Fibroblast of lung (primary cell): ENCODE results near the gene NDUFS7. TPM values are rescaled to one million over a fixed set of nuclear protein-coding genes. Genes with fewer than 3 reads are reported as not detected.
A peak's percentile ranks its signal among the peaks of the same experiment; 100 is the strongest.
"Not testable (repeated sequence)": the region's sequence is repeated elsewhere in the genome, so short reads cannot be mapped to it uniquely, and the experiment has no call there.

Experiments used
- DNase-seq, 2 donors: peaks; one replicate each; pipeline versions ENCODE4 v3.0.0 to v3.0.0-alpha.2; 2010; ENCODE audit warnings: low read depth in 2 of 2
- H2AFZ ChIP-seq: 2 replicates; pipeline ENCODE4 v1.5.1; 2012; ENCODE audit warnings: low read length, control low read depth, inconsistent platforms
- H3K27ac ChIP-seq: 2 replicates; pipeline ENCODE4 v1.5.1; 2011; ENCODE audit warnings: low read length, control low read depth; ENCODE audit not compliant: insufficient read depth
- H3K27me3 ChIP-seq: 2 replicates; pipeline ENCODE4 v1.5.1; 2011; ENCODE audit warnings: mild to moderate bottlenecking, low read length; ENCODE audit not compliant: control insufficient read depth, insufficient read depth
- H3K36me3 ChIP-seq: 2 replicates; pipeline ENCODE4 v1.5.1; 2011; ENCODE audit warnings: low read length; ENCODE audit not compliant: control insufficient read depth, insufficient read depth
- H3K4me1 ChIP-seq: 2 replicates; pipeline ENCODE4 v1.5.1; 2011; ENCODE audit warnings: low read length; ENCODE audit not compliant: control insufficient read depth, insufficient read depth; ENCODE audit errors: extremely low read depth
- H3K4me2 ChIP-seq: 2 replicates; pipeline ENCODE4 v1.5.1; 2011; ENCODE audit warnings: low read length, control low read depth; ENCODE audit not compliant: insufficient read depth; ENCODE audit errors: extremely low read depth
- H3K4me3 ChIP-seq, 4 experiments: fragments of 200-600 bp in 1 of 4; sonication (generic) in 1 of 4; replicated peaks in 1 of 4; 2 replicates each; pipeline ENCODE4 v1.5.1; 2011 to 2016; ENCODE audit warnings: low read length in 4 of 4, low read depth in 3 of 4, mild to moderate bottlenecking in 3 of 4, control low read depth in 2 of 4, inconsistent platforms in 1 of 4, mixed read lengths in 1 of 4; ENCODE audit not compliant: insufficient read depth in 1 of 4; ENCODE audit errors: control extremely low read depth in 1 of 4
- H3K79me2 ChIP-seq: 2 replicates; pipeline ENCODE4 v1.5.1; 2012; ENCODE audit warnings: mild to moderate bottlenecking, low read length, inconsistent platforms; ENCODE audit not compliant: control insufficient read depth, insufficient read depth
- H3K9ac ChIP-seq: 2 replicates; pipeline ENCODE4 v1.5.1; 2011; ENCODE audit warnings: mild to moderate bottlenecking, low read length, control low read depth; ENCODE audit not compliant: insufficient read depth
- H3K9me3 ChIP-seq: 2 replicates; pipeline ENCODE4 v1.5.1; 2012; ENCODE audit warnings: low read depth, low read length; ENCODE audit not compliant: control insufficient read depth, insufficient read depth
- H4K20me1 ChIP-seq: 2 replicates; pipeline ENCODE4 v1.5.1; 2011; ENCODE audit warnings: low read length; ENCODE audit not compliant: control insufficient read depth, insufficient read depth; ENCODE audit errors: extremely low read depth
- EZH2 ChIP-seq: IDR thresholded peaks from 2 replicates; pipeline ENCODE4 v1.5.1; 2012; ENCODE audit warnings: low read length, control low read depth, mild to moderate bottlenecking; ENCODE audit errors: missing control alignments
- polyA plus RNA-seq, 2 donors: library from polyadenylated mRNA; depleted of rRNA in 1 of 2; stranded (reverse) in 1 of 2; unstranded in 1 of 2; fragments of >200 nt; gene quantifications; 2 replicates each; pipeline ENCODE4 v1.2.1, GENCODE V29; 2011 to 2012; ENCODE audit warnings: missing spikeins in 1 of 2
- total RNA-seq: library from RNA; depleted of rRNA; stranded (reverse); fragments of >200 nt; gene quantifications from 2 replicates; pipeline ENCODE4 v1.2.1, GENCODE V29; 2014
- TF ChIP-seq, protein P1 (sequence below), 2 donors: IDR thresholded peaks in 1 of 2; conservative IDR thresholded peaks in 1 of 2; 1 replicate in 1 of 2; 2 replicates in 1 of 2; pipeline ENCODE4 v1.5.1; 2011 to 2012; ENCODE audit warnings: low read length in 2 of 2, control low read depth in 1 of 2, inconsistent platforms in 1 of 2, low read depth in 1 of 2, mild to moderate bottlenecking in 1 of 2

Gene NDUFS7
- total and polyA plus RNA-seq, 2 donors (not counting 1 experiment from before 2014, with no cell fraction given), result 29.6 to 71.2 TPM

DNA sequence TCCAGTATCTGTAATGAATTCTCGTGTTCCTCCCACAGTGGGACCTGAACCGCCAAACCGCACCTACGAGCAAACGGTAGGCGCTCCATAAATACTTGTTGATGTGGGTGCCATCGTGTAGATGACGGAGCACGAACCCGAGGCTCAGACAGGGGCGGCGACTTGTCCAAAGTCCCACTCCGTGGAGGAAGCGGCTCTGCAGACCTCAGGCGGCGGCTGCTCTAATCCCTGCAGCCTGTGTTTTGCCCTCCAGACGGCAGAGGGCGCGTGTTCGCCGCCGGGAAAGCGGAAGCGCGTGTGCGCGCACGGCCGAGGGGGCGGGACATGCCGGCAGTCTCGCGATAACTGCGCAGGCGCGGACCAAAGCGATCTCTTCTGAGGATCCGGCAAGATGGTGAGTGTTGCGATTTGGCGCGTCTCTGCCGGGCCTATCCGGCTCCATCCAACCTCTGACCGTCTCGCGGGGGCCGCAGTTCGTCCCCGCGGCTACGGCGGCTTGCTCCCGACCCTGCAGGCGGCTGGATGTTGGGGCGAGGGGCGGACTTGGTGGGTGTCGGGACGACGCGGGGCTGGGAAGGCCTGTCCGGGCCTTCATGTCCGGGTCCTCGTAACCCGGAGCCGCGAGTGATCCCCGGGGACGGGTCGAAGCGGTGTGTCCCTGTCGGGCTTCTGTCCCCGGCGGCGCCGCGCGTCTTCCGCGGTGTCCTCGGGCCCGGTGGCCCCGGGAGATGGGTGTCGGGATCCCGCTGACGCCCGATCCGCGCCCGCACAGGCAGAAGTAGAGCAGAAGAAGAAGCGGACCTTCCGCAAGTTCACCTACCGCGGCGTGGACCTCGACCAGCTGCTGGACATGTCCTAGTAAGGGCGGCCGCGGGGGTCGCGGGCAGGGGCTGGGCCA, 54.6 kb downstream of the NDUFS7 start, which contains the start of gene RPS15:
Gene RPS15, plus strand, starts transcription at position 362 of the 898 bp plus-strand sequence. Its CDS starts 30 bp downstream, at position 392.
- Histone ChIP-seq H3K27ac (peak within 1 kb of the TSS; percentile 96), H2AFZ (peak within 1 kb of the TSS; percentile 53), H3K9ac (peak within 1 kb of the TSS; percentile 93), H3K79me2 (peaks cover 33% of the 10 kb centered on the region), H3K27me3 (no peaks in the 10 kb centered on the region), H3K4me3 (peak within 1 kb of the TSS; percentile 72 to 96 (median 90)), H4K20me1 (no peaks in the 10 kb centered on the region), H3K4me1 (peaks cover 2% of the 10 kb centered on the region), H3K36me3 (peaks cover 45% of the 10 kb centered on the region), H3K4me2 (peak within 1 kb of the TSS; percentile 88), H3K9me3 (no peaks in the 10 kb centered on the region)
- peak; percentile 91 to 96 for DNase-seq
- no peak for TF ChIP-seq EZH2
- TF ChIP-seq, protein P1, sequence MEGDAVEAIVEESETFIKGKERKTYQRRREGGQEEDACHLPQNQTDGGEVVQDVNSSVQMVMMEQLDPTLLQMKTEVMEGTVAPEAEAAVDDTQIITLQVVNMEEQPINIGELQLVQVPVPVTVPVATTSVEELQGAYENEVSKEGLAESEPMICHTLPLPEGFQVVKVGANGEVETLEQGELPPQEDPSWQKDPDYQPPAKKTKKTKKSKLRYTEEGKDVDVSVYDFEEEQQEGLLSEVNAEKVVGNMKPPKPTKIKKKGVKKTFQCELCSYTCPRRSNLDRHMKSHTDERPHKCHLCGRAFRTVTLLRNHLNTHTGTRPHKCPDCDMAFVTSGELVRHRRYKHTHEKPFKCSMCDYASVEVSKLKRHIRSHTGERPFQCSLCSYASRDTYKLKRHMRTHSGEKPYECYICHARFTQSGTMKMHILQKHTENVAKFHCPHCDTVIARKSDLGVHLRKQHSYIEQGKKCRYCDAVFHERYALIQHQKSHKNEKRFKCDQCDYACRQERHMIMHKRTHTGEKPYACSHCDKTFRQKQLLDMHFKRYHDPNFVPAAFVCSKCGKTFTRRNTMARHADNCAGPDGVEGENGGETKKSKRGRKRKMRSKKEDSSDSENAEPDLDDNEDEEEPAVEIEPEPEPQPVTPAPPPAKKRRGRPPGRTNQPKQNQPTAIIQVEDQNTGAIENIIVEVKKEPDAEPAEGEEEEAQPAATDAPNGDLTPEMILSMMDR (conservative IDR thresholded peaks at IDR 0.05 in 1 of 2, IDR thresholded peaks at IDR 0.05 in 1 of 2; ENCODE audit: low read depth in 1 of 2, low read length in 2 of 2), result peak; percentile 73 to 83

DNA sequence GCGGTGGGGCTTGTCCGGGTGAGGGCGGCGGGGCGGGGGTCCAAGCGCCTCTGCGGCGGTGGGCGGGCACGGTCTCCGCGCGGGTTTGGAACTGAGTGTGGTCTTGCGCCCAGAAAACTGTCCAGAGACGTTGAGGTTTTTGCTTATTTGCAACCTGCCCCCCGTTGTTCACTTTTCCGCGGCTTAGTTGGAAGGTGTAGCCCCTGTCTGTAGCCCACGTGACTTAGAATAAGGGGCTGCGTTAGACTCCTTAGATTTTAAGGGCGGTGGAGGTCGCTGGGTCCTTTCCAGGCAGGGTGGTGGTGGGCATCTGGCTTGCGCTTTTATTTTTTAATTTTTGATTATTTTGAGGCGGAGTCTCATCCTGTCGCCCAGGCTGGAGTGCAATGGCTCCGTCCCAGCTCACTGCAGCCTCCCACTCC, 55.2 kb downstream of the NDUFS7 start:
- Histone ChIP-seq H3K36me3 (peaks cover 40% of the 10 kb centered on the region), H3K4me3 (peak overlapping the region; percentile 72 to 96 (median 90)), H3K79me2 (peaks cover 33% of the 10 kb centered on the region), H3K9ac (peak overlapping the region; percentile 93), H3K9me3 (no peaks in the 10 kb centered on the region), H3K27me3 (no peaks in the 10 kb centered on the region), H4K20me1 (no peaks in the 10 kb centered on the region), H3K4me2 (peak overlapping the region; percentile 88), H3K27ac (peak overlapping the region; percentile 96), H3K4me1 (peaks cover 2% of the 10 kb centered on the region), H2AFZ (no peak overlapping the region)
- no peak for TF ChIP-seq EZH2
- TF ChIP-seq, protein P1 (conservative IDR thresholded peaks at IDR 0.05 in 1 of 2, IDR thresholded peaks at IDR 0.05 in 1 of 2; ENCODE audit: low read depth in 1 of 2, low read length in 2 of 2), result no peak
- no peak for DNase-seq

DNA sequence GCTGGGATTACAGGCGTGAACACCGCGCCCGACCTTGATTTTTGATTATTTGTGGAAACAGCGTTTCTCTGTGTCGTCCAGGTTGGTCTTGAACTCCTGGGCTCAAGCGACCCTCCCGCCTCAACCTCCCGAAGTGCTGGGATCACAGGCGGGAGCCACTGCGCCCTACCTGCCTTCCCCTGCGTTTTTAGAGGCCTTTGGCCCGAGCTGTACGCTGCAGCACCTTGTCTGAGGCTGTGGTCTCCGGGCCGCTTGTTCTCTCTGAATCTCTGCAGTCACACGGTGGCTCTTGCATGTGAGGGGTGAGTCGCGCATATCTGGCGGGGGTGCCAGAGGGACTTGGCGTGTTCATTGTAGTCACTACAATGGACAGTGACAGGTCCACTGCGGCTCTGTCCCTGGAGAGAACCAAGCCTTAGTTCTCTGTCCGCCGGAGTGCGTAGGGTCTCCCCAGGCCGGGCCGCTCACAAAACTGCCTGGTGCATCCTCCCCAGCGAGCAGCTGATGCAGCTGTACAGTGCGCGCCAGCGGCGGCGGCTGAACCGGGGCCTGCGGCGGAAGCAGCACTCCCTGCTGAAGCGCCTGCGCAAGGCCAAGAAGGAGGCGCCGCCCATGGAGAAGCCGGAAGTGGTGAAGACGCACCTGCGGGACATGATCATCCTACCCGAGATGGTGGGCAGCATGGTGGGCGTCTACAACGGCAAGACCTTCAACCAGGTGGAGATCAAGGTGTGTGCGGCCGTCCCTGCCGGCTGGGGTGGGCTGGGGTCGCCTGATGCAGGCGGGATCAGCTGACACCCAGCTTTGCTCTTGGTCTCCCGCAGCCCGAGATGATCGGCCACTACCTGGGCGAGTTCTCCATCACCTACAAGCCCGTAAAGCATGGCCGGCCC, 56.1 kb downstream of the NDUFS7 start:
- peak in 1 of 2 donors; percentile 23 for DNase-seq
- H3K27ac ChIP-seq, result peak overlapping the region; percentile 96
- H3K9me3 ChIP-seq, H3K4me1 ChIP-seq, H4K20me1 ChIP-seq, H3K27me3 ChIP-seq, H2AFZ ChIP-seq: not testable (repeated sequence)
- peaks cover 35% of the 10 kb centered on the region for H3K36me3 ChIP-seq
- H3K4me2 ChIP-seq, result peak overlapping the region; percentile 88
- peak overlapping the region; percentile 93 for H3K9ac ChIP-seq
- peak overlapping the region; percentile 72 to 96 (median 90) for H3K4me3 ChIP-seq
- H3K79me2 ChIP-seq, result peaks cover 33% of the 10 kb centered on the region
